PFSK-1 (cell line): Measurements from ENCODE around the gene SORBS1.

Experiments used
- FOXP2 ChIP-seq: optimal IDR thresholded peaks from 2 replicates; pipeline ENCODE3; 2011; ENCODE audit warnings: borderline replicate concordance, control low read depth, inconsistent platforms; ENCODE audit not compliant: insufficient read depth; ENCODE audit errors: extremely low read length, extremely low read depth
- POLR2AphosphoS5 ChIP-seq: IDR thresholded peaks from 2 replicates; pipeline ENCODE4 v1.6.1; 2012; ENCODE audit warnings: low read depth, mild to moderate bottlenecking, control low read depth, low read length, moderate library complexity
- SIN3A ChIP-seq: IDR thresholded peaks from 2 replicates; pipeline ENCODE4 v1.6.1; 2012; ENCODE audit warnings: mild to moderate bottlenecking, low read length, moderate library complexity, borderline replicate concordance; ENCODE audit not compliant: insufficient read depth
- TAF1 ChIP-seq: IDR thresholded peaks from 2 replicates; pipeline ENCODE4 v1.6.1; 2012; ENCODE audit warnings: low read length, control low read depth, borderline replicate concordance; ENCODE audit not compliant: insufficient read depth
- TF ChIP-seq, protein P1 (sequence below), 2 experiments: IDR thresholded peaks; 2 replicates each; pipeline versions ENCODE4 v1.6.1 to v1.8.0; 2011 to 2012; ENCODE audit warnings: low read depth in 2 of 2, low read length in 2 of 2, control low read depth in 1 of 2, inconsistent platforms in 1 of 2, mild to moderate bottlenecking in 1 of 2, moderate library complexity in 1 of 2; ENCODE audit not compliant: insufficient read depth in 1 of 2

The SORBS1 gene

DNA sequence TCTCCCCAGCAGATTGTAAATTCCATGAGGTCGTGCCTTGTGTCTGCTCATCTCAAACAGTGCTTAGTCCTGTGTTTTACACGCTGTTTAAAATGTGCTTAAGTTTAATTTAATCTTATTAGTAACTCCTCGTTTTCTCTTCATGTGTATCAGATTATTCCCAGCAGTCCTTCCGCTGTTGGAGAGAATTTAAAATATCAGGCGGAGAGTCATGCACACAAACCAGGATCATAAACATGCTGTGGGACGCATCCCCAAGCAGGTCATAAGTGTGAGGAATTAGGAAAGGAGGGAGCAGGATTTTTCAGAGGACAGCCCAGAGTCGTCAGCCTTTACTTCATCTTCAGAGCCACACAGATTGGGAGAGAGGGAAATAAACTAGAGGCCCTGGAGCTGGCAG lies 4.2 kb upstream of the SORBS1 start:
- no peak for TF ChIP-seq TAF1
- TF ChIP-seq SIN3A, result no peak
- TF ChIP-seq, protein P1, sequence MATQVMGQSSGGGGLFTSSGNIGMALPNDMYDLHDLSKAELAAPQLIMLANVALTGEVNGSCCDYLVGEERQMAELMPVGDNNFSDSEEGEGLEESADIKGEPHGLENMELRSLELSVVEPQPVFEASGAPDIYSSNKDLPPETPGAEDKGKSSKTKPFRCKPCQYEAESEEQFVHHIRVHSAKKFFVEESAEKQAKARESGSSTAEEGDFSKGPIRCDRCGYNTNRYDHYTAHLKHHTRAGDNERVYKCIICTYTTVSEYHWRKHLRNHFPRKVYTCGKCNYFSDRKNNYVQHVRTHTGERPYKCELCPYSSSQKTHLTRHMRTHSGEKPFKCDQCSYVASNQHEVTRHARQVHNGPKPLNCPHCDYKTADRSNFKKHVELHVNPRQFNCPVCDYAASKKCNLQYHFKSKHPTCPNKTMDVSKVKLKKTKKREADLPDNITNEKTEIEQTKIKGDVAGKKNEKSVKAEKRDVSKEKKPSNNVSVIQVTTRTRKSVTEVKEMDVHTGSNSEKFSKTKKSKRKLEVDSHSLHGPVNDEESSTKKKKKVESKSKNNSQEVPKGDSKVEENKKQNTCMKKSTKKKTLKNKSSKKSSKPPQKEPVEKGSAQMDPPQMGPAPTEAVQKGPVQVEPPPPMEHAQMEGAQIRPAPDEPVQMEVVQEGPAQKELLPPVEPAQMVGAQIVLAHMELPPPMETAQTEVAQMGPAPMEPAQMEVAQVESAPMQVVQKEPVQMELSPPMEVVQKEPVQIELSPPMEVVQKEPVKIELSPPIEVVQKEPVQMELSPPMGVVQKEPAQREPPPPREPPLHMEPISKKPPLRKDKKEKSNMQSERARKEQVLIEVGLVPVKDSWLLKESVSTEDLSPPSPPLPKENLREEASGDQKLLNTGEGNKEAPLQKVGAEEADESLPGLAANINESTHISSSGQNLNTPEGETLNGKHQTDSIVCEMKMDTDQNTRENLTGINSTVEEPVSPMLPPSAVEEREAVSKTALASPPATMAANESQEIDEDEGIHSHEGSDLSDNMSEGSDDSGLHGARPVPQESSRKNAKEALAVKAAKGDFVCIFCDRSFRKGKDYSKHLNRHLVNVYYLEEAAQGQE (IDR thresholded peaks at IDR 0.05; ENCODE audit: insufficient read depth in 1 of 2, low read depth in 2 of 2, low read length in 2 of 2), result no peak
- no peak for TF ChIP-seq FOXP2
- TF ChIP-seq POLR2AphosphoS5, result no peak

GRCh38 chr10:95564291-95564690 lies 3.1 kb upstream of the SORBS1 start:
- no peak for TF ChIP-seq POLR2AphosphoS5
- TF ChIP-seq FOXP2, result no peak
- TF ChIP-seq TAF1, result no peak
- no peak for TF ChIP-seq SIN3A
- TF ChIP-seq, protein P1 (IDR thresholded peaks at IDR 0.05; ENCODE audit: insufficient read depth in 1 of 2, low read depth in 2 of 2, low read length in 2 of 2), result no peak

DNA sequence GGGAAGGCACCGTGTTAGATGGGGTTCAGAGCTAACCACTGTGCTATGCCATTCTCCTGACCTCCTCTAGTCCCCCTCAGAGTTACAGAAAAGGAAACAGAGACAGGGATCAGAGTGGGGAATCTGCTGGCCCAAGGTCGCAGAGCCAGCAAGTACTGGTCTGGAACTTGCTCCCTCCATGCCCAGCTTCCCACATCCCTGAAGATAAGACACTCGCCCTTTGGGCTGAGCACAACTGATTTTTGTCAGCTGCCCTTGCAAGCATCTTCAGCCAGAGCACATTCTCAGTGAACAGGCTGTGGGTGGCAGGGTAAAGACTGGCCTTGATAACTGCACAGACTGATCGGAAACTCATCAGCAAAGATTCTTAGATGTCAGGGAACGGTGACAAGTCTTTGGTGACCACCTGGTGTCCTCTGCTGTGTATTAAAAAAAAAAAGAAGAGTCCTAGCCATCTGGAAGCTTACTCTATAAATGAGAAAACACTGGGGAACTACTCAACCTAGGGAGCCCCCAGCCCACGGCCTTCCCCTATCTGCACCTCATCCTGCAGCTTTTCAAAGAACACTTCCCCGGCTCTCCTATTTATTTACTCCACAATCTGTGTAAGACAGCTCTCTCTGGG lies 1.3 kb upstream of the SORBS1 start:
- TF ChIP-seq SIN3A, result no peak
- no peak for TF ChIP-seq TAF1
- TF ChIP-seq, protein P1 (IDR thresholded peaks at IDR 0.05; ENCODE audit: insufficient read depth in 1 of 2, low read depth in 2 of 2, low read length in 2 of 2), result no peak
- no peak for TF ChIP-seq POLR2AphosphoS5
- TF ChIP-seq FOXP2, result no peak

GRCh38 chr10:95561864-95562177 lies 650 bp upstream of the SORBS1 start:
- TF ChIP-seq POLR2AphosphoS5 (no peak), TAF1 (no peak), FOXP2 (no peak), SIN3A (no peak)
- TF ChIP-seq, protein P1 (IDR thresholded peaks at IDR 0.05; ENCODE audit: insufficient read depth in 1 of 2, low read depth in 2 of 2, low read length in 2 of 2), result no peak
